K562 (cell line): Measurements from ENCODE around the gene MYL4.

Experiments
- BHLHE40 ChIP-seq: IDR thresholded peaks from 2 replicates; pipeline ENCODE4 v1.6.1; 2011; ENCODE audit warnings: low read length, improper control_type of control experiment
- CHCHD3 ChIP-seq: fragments of 250-450 bp; sonication (Bioruptor Pico); IDR thresholded peaks from 2 replicates; pipeline ENCODE4 v2.1.2; 2022; ENCODE audit warnings: mild to moderate bottlenecking
- EZH2 ChIP-seq: IDR thresholded peaks from 2 replicates; pipeline ENCODE4 v1.6.1; 2012; ENCODE audit warnings: low read depth, mild to moderate bottlenecking, inconsistent platforms, low read length, borderline replicate concordance
- POLR2A ChIP-seq: fragments of 450-650 bp; conservative IDR thresholded peaks from 2 replicates; pipeline ENCODE4 v1.6.1; 2016
- TAF1 ChIP-seq: IDR thresholded peaks from 2 replicates; pipeline ENCODE4 v1.6.1; 2011; ENCODE audit warnings: mild to moderate bottlenecking, low read length, moderate library complexity; ENCODE audit not compliant: insufficient read depth, control insufficient read depth, severe bottlenecking; ENCODE audit errors: extremely low read depth
- ZFPM2 ChIP-seq: fragments of 250-450 bp; sonication (Bioruptor Pico); IDR thresholded peaks from 2 replicates; pipeline ENCODE4 v1.5.1; 2022; ENCODE audit warnings: mild to moderate bottlenecking
- ZNF175 ChIP-seq: fragments of 200-800 bp; sonication (Bioruptor generic); IDR thresholded peaks from 2 replicates; pipeline ENCODE4 v1.6.1; 2016; ENCODE audit warnings: low read depth, mild to moderate bottlenecking, missing genetic modification characterization, missing compliant biosample characterization

GRCh38 chr17:47270946-47271705 lies 62.0 kb downstream of the MYL4 start:
- TF ChIP-seq BHLHE40 (no peak), EZH2 (no peak), TAF1 (no peak), ZNF175 (CRISPR knock-in tag) (no peak), ZFPM2 (CRISPR knock-in tag) (no peak), CHCHD3 (CRISPR knock-in tag) (no peak), POLR2A (no peak)
